ENCODE measurements around the gene S100A3.

DNA sequence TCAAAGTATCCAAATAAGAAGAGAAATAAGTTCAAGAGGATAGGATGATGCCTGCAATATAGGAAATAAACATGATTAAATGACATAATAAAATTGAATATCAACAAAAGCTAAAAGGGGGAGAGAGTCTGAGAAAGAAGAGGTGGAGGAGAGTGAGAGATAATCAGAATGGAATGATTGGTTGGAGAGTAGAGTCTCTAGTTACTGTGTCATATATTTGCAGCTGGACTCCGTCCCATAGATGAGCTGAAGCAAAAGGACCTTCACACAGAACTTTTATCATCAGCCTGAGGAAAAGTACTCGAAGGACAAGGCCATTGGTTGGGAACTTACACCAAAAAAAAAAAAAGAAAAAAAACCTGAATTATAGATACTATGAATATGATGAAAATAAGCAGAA, 39.4 kb upstream of the S100A3 start:
- TF ChIP-seq, protein P1, sequence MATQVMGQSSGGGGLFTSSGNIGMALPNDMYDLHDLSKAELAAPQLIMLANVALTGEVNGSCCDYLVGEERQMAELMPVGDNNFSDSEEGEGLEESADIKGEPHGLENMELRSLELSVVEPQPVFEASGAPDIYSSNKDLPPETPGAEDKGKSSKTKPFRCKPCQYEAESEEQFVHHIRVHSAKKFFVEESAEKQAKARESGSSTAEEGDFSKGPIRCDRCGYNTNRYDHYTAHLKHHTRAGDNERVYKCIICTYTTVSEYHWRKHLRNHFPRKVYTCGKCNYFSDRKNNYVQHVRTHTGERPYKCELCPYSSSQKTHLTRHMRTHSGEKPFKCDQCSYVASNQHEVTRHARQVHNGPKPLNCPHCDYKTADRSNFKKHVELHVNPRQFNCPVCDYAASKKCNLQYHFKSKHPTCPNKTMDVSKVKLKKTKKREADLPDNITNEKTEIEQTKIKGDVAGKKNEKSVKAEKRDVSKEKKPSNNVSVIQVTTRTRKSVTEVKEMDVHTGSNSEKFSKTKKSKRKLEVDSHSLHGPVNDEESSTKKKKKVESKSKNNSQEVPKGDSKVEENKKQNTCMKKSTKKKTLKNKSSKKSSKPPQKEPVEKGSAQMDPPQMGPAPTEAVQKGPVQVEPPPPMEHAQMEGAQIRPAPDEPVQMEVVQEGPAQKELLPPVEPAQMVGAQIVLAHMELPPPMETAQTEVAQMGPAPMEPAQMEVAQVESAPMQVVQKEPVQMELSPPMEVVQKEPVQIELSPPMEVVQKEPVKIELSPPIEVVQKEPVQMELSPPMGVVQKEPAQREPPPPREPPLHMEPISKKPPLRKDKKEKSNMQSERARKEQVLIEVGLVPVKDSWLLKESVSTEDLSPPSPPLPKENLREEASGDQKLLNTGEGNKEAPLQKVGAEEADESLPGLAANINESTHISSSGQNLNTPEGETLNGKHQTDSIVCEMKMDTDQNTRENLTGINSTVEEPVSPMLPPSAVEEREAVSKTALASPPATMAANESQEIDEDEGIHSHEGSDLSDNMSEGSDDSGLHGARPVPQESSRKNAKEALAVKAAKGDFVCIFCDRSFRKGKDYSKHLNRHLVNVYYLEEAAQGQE (IDR thresholded peaks at IDR 0.05; ENCODE audit: low read depth): no peak
- TF ChIP-seq TEAD4 (IDR thresholded peaks at IDR 0.05): no peak
- TF ChIP-seq EP300 (IDR thresholded peaks at IDR 0.05; ENCODE audit: borderline replicate concordance): no peak
- TF ChIP-seq, protein P2, sequence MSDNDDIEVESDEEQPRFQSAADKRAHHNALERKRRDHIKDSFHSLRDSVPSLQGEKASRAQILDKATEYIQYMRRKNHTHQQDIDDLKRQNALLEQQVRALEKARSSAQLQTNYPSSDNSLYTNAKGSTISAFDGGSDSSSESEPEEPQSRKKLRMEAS (IDR thresholded peaks at IDR 0.05): no peak
- no peak for TF ChIP-seq YY1 (IDR thresholded peaks at IDR 0.05; ENCODE audit: low read depth)
- TF ChIP-seq, protein P3, sequence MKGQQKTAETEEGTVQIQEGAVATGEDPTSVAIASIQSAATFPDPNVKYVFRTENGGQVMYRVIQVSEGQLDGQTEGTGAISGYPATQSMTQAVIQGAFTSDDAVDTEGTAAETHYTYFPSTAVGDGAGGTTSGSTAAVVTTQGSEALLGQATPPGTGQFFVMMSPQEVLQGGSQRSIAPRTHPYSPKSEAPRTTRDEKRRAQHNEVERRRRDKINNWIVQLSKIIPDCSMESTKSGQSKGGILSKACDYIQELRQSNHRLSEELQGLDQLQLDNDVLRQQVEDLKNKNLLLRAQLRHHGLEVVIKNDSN (IDR thresholded peaks at IDR 0.05): no peak
- TF ChIP-seq EGR1 (IDR thresholded peaks at IDR 0.05): no peak
- no peak for TF ChIP-seq RAD21 (IDR thresholded peaks at IDR 0.05; ENCODE audit: low read depth)
- TF ChIP-seq CREB1 (IDR thresholded peaks at IDR 0.05; ENCODE audit: low read depth): no peak
- no peak for TF ChIP-seq ZBTB7A (IDR thresholded peaks at IDR 0.05; ENCODE audit: low read depth)
- no peak for TF ChIP-seq FOXM1 (IDR thresholded peaks at IDR 0.05; ENCODE audit: borderline replicate concordance, low read depth)
- TF ChIP-seq NFIC (IDR thresholded peaks at IDR 0.05): no peak
